AG09319 (cell line): ENCODE results near the gene ABCA4.

Experiments used
- DNase-seq: peaks from one replicate; pipeline ENCODE4 v3.0.0-alpha.2; 2010; ENCODE audit warnings: low read depth; ENCODE audit errors: extremely low read depth
- TF ChIP-seq, protein P1 (sequence below): IDR thresholded peaks from 2 replicates; pipeline ENCODE4 v1.5.1; 2011; ENCODE audit warnings: low read depth, mild to moderate bottlenecking, inconsistent platforms, low read length, moderate library complexity

ABCA4 gene

DNA sequence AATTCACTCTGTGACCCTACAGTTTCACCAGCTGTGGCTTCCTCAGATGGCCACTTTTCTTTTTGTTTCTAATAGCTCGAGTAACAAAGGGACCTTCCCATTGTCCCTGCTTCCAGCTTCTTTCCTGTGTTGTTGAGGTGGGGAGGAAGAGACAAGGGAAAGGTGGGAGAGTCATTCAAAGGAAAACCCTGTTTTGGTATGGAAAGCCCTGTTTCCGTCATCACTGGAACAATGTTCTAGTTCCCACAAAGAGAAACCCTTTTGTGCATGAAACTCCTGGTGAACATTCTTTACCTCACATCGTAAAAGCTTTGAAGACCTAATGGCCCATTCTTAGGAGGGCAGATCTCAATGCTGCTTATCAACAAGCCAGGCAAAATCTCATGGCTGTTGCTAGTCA is 62.2 kb downstream of the ABCA4 start:
- DNase-seq, result no peak
- TF ChIP-seq, protein P1, sequence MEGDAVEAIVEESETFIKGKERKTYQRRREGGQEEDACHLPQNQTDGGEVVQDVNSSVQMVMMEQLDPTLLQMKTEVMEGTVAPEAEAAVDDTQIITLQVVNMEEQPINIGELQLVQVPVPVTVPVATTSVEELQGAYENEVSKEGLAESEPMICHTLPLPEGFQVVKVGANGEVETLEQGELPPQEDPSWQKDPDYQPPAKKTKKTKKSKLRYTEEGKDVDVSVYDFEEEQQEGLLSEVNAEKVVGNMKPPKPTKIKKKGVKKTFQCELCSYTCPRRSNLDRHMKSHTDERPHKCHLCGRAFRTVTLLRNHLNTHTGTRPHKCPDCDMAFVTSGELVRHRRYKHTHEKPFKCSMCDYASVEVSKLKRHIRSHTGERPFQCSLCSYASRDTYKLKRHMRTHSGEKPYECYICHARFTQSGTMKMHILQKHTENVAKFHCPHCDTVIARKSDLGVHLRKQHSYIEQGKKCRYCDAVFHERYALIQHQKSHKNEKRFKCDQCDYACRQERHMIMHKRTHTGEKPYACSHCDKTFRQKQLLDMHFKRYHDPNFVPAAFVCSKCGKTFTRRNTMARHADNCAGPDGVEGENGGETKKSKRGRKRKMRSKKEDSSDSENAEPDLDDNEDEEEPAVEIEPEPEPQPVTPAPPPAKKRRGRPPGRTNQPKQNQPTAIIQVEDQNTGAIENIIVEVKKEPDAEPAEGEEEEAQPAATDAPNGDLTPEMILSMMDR, result no peak

DNA sequence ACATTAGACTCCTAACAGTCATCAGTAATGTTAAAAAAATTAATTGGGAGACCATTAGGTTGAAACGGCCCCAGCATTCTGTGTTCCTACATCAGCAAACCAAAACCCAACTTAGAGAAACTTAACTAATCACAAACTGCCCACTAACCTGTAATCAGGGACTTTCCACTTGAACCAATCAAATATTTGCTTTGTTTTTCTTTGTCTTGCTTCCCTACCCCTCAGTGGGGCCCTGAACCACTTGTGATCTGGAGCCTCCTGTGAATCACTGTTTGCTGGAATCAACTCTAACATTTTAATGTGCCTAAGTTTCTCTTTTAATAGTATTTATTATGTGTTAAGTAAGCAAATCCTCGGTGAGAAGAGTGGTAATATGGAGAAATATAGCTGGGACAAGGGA is 64.0 kb downstream of the ABCA4 start:
- TF ChIP-seq, protein P1, result no peak
- DNase-seq, result no peak

DNA sequence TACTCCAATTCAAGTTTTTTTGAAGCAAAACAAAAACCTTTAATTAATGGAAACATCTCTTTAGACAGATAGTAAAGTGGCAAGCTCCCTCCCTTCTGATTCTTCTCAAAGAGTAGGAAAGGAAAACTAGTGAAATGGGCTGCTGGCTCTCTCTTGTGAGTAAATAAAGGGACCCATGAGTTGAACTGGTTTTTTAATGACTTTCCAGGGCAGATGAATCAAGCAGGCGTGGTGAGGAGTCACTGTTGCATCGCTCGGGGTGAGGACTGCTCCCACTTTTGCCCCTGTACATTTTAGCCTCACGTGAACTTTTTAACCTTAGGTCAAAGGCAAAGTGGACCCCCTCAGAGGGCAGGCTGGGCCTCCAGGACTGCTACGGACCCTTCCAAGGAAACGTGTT is 64.8 kb downstream of the ABCA4 start:
- TF ChIP-seq, protein P1, result no peak
- no peak for DNase-seq

DNA sequence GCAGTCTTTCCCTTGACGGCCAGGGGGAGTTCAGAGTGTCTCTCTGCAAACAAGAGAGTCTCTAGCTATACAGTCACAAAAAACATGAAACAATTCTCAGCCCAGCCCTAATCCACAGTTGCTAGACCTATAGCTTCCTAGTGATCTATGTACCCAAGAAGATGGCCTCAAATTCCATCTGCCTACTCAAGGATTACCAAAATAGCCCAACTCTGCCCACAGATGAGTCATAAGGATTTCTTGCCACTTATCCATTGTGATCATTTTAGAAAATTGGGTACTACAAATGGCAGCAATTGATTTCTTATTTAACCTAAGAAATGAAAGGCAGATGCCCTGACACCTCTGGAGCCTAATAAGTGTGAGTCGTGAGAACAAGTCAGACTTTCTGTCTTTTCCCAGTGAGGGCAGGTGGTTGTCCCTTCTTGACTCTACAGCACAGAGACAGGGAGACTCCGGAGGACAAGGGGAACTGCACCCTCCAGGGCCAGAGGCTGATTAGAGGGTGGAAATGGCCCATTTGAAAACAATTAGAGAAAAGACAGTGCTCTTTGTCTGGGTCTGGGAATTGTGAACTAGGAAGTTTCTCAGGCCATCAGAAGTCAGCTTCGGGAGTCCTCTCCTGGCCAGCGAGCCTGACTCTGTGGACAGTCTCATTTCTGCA is 65.4 kb downstream of the ABCA4 start:
- DNase-seq, result no peak
- TF ChIP-seq, protein P1, result no peak

DNA sequence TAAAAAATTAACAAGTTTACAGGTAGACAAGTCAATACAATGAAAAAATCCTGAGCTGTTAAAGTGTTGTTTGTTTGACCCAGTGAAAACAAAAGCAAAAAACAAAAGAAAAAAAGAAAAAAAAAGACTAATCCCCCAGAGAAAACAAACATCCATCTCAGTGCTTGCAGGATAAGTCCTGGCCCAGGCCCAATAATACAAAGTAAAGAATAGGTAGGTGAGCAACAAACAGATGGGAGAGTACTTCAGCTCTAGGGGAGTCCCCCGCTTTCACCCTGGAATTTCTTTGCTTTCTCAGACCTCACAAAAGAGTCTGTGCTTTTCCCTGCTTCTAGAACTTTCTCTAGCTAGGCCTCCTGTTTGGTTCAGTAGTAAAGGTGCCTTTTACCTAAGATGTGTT is 70.3 kb downstream of the ABCA4 start:
- TF ChIP-seq, protein P1, result no peak

DNA sequence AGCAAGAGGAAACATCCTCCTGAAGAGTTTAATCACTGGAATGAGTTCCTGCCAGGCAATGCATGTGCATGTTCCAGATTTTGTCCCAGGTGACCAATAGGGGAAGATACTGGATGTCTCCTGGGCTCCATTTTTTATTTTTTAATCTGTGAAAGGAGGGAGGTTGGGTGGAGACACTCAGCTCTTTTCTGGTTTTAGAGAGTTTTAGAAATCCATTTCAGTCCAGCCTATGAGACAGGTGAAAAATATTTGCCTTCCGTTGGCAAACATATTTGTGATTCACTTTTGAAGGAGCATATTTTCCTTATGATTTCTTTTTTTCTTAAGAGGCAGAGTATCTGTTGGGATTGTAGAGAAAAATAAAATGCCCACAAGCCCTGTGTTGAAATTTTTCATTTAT is 70.7 kb downstream of the ABCA4 start:
- DNase-seq, result no peak
- TF ChIP-seq, protein P1, result no peak

More for the DNA sequence above, 70.3 kb downstream of the ABCA4 start:
- DNase-seq, result no peak

DNA sequence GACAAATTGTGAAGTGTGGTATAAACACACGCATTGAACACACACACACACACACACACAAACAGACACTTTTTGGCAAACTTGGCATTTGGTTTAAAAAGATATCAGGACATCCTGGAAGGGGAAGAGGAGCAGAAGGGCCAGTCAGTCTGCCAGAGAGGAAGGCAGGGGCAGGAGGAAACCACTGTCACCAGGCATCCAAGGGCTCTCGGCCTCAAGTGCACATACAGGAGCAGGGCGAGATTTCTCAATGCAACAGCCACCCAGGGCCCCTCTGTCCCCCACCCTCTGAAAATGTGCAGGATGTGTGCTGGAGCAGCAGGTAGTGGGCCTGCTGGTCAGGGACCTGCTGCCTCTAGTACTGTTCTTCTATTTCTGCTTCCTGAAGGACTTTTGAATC is 71.2 kb downstream of the ABCA4 start:
- TF ChIP-seq, protein P1, result no peak
- no peak for DNase-seq
